Measurements from ENCODE around the gene PTPN13.

Gene PTPN13

GRCh38 chr4:86670298-86670697, 76.2 kb downstream of the PTPN13 start:
- TF ChIP-seq CTCF (conservative IDR thresholded peaks at IDR 0.05; ENCODE audit: low read length) (no peak), EZH2phosphoT487 (IDR thresholded peaks at IDR 0.05; ENCODE audit: borderline replicate concordance) (no peak)
- H3F3A ChIP-seq (ENCODE audit: low read depth), result no peaks in the 10 kb centered on the region
- no peak overlapping the region for H3K4me2 ChIP-seq (ENCODE audit: low read depth, low read length, poor library complexity, severe bottlenecking)
- H3K9ac ChIP-seq (ENCODE audit: low read depth, low read length, poor library complexity, severe bottlenecking), result no peak overlapping the region
- H3K9me2 ChIP-seq (replicated peaks; ENCODE audit: low read depth, low read length), result 0 out of 2 replicates have a peak, but pooled peaks cover 5% of the 10 kb centered on the region
- H3K4me3 ChIP-seq (ENCODE audit: low read length, poor library complexity, severe bottlenecking), result no peak overlapping the region
- no peaks in the 10 kb centered on the region for H3K27me3 ChIP-seq (ENCODE audit: insufficient read depth, low read length, poor library complexity, severe bottlenecking)
- no peaks in the 10 kb centered on the region for H3K79me2 ChIP-seq (ENCODE audit: insufficient read depth, low read length)
- no peaks in the 10 kb centered on the region for H4K20me1 ChIP-seq (ENCODE audit: insufficient read depth, low read length, poor library complexity, severe bottlenecking)
- H2AFZ ChIP-seq (ENCODE audit: low read length), result no peak overlapping the region
- no peaks in the 10 kb centered on the region for H3K4me1 ChIP-seq (ENCODE audit: insufficient read depth, low read length, poor library complexity, severe bottlenecking)
- H3K9me3 ChIP-seq (ENCODE audit: insufficient read depth, low read depth, low read length), result no peaks in the 10 kb centered on the region
- no peaks in the 10 kb centered on the region for H3K36me3 ChIP-seq (ENCODE audit: insufficient read depth, low read length)

GRCh38 chr4:86670756-86671155, 76.6 kb downstream of the PTPN13 start:
- Histone ChIP-seq H3K4me2 (ENCODE audit: low read depth, low read length, poor library complexity, severe bottlenecking) (no peak overlapping the region), H3K9ac (ENCODE audit: low read depth, low read length, poor library complexity, severe bottlenecking) (no peak overlapping the region), H3K4me1 (ENCODE audit: insufficient read depth, low read length, poor library complexity, severe bottlenecking) (no peaks in the 10 kb centered on the region), H3K9me2 (replicated peaks; ENCODE audit: low read depth, low read length) (0 out of 2 replicates have a peak, but pooled peaks cover 5% of the 10 kb centered on the region), H3K9me3 (ENCODE audit: insufficient read depth, low read depth, low read length) (no peaks in the 10 kb centered on the region), H3K36me3 (ENCODE audit: insufficient read depth, low read length) (no peaks in the 10 kb centered on the region), H3F3A (ENCODE audit: low read depth) (no peaks in the 10 kb centered on the region), H3K27me3 (ENCODE audit: insufficient read depth, low read length, poor library complexity, severe bottlenecking) (no peaks in the 10 kb centered on the region), H3K4me3 (ENCODE audit: low read length, poor library complexity, severe bottlenecking) (no peak overlapping the region), H4K20me1 (ENCODE audit: insufficient read depth, low read length, poor library complexity, severe bottlenecking) (no peaks in the 10 kb centered on the region), H2AFZ (ENCODE audit: low read length) (no peak overlapping the region), H3K79me2 (ENCODE audit: insufficient read depth, low read length) (no peaks in the 10 kb centered on the region)
- TF ChIP-seq EZH2phosphoT487 (IDR thresholded peaks at IDR 0.05; ENCODE audit: borderline replicate concordance) (no peak), CTCF (conservative IDR thresholded peaks at IDR 0.05; ENCODE audit: low read length) (no peak)

GRCh38 chr4:86675548-86675947, 81.4 kb downstream of the PTPN13 start:
- H3F3A ChIP-seq (ENCODE audit: low read depth), result no peaks in the 10 kb centered on the region
- H3K4me3 ChIP-seq (ENCODE audit: low read length, poor library complexity, severe bottlenecking), result no peak overlapping the region
- H2AFZ ChIP-seq (ENCODE audit: low read length), result no peak overlapping the region
- H3K9me3 ChIP-seq (ENCODE audit: insufficient read depth, low read depth, low read length), result no peaks in the 10 kb centered on the region
- 0 out of 2 replicates have a peak, but pooled peaks cover 5% of the 10 kb centered on the region for H3K9me2 ChIP-seq (replicated peaks; ENCODE audit: low read depth, low read length)
- H4K20me1 ChIP-seq (ENCODE audit: insufficient read depth, low read length, poor library complexity, severe bottlenecking), result no peaks in the 10 kb centered on the region
- no peaks in the 10 kb centered on the region for H3K27me3 ChIP-seq (ENCODE audit: insufficient read depth, low read length, poor library complexity, severe bottlenecking)
- H3K9ac ChIP-seq (ENCODE audit: low read depth, low read length, poor library complexity, severe bottlenecking), result no peak overlapping the region
- no peak overlapping the region for H3K4me2 ChIP-seq (ENCODE audit: low read depth, low read length, poor library complexity, severe bottlenecking)
- no peak for TF ChIP-seq EZH2phosphoT487 (IDR thresholded peaks at IDR 0.05; ENCODE audit: borderline replicate concordance)
- no peak for TF ChIP-seq CTCF (conservative IDR thresholded peaks at IDR 0.05; ENCODE audit: low read length)
- no peaks in the 10 kb centered on the region for H3K79me2 ChIP-seq (ENCODE audit: insufficient read depth, low read length)
- H3K36me3 ChIP-seq (ENCODE audit: insufficient read depth, low read length), result no peaks in the 10 kb centered on the region
- H3K4me1 ChIP-seq (ENCODE audit: insufficient read depth, low read length, poor library complexity, severe bottlenecking), result no peaks in the 10 kb centered on the region

Data from Loucy (cell line).